HFFc6 (cell line): ENCODE data around the gene F13A1. TPM values are rescaled to one million over a fixed set of nuclear protein-coding genes. Genes with fewer than 3 reads are reported as not detected.

Experiments used
- DNase-seq: peaks from one replicate; pipeline ENCODE4 v3.0.0-alpha.2; 2018
- H3K27ac Mint-ChIP-seq: 2 replicates; pipeline ENCODE4 v1.8.0; 2020; ENCODE audit warnings: mild to moderate bottlenecking, mixed read lengths
- H3K27me3 Mint-ChIP-seq: 2 replicates; pipeline ENCODE4 v1.8.0; 2021; ENCODE audit warnings: mild to moderate bottlenecking, moderate library complexity, mixed read lengths; ENCODE audit not compliant: insufficient read depth
- H3K36me3 Mint-ChIP-seq: 2 replicates; pipeline ENCODE4 v1.8.0; 2021; ENCODE audit warnings: low read depth, mixed read lengths
- H3K4me1 Mint-ChIP-seq: 2 replicates; pipeline ENCODE4 v1.8.0; 2020; ENCODE audit warnings: low read depth, mixed read lengths
- H3K4me3 Mint-ChIP-seq: 2 replicates; pipeline ENCODE4 v1.8.0; 2020; ENCODE audit warnings: mild to moderate bottlenecking, moderate library complexity, mixed read lengths
- H3K9me3 Mint-ChIP-seq: 2 replicates; pipeline ENCODE4 v1.8.0; 2020; ENCODE audit warnings: mild to moderate bottlenecking, mixed read lengths
- CTCF ChIP-seq: fragments of 200-600 bp; sonication (generic); IDR thresholded peaks from 2 replicates; pipeline ENCODE4 v1.5.0; 2021; ENCODE audit warnings: antibody characterized with exemption, mild to moderate bottlenecking
- total RNA-seq, 6 experiments: library from RNA; stranded (reverse); fragmentation: NEBNext Ultra II Directional; extraction: Animal tissue kit (Norgen Biotek cat#: 25700); gene quantifications; 2 replicates in 1 of 6; 3 replicates in 5 of 6; pipeline ENCODE4 v1.2.3, GENCODE V29; 2021

The F13A1 gene
- total RNA-seq, 6 experiments from 2014 or later: 0.06 TPM; not detected in 5

- Mint-ChIP-seq H3K9me3 (peaks cover 33% of the 10 kb centered on the region), H3K4me1 (no peaks in the 10 kb centered on the region), H3K27ac (no peak overlapping the region), H3K36me3 (no peaks in the 10 kb centered on the region; the same call in 1 of the 2 replicates), H3K27me3 (no peaks in the 10 kb centered on the region), H3K4me3 (no peak overlapping the region)
- TF ChIP-seq CTCF: no peak
- no peak for DNase-seq
Measured at GRCh38 chr6:6179858-6180623, 140.4 kb downstream of the F13A1 start.

GRCh38 chr6:6178795-6179194 is 141.7 kb downstream of the F13A1 start:
- Mint-ChIP-seq H3K27me3 (no peaks in the 10 kb centered on the region), H3K27ac (no peak overlapping the region), H3K4me1 (no peaks in the 10 kb centered on the region), H3K36me3 (no peaks in the 10 kb centered on the region; the same call in 1 of the 2 replicates), H3K4me3 (no peak overlapping the region), H3K9me3 (peaks cover 24% of the 10 kb centered on the region)
- DNase-seq: no peak
- TF ChIP-seq CTCF: no peak

- Mint-ChIP-seq H3K4me1 (no peaks in the 10 kb centered on the region), H3K27ac (no peak overlapping the region), H3K27me3 (no peaks in the 10 kb centered on the region), H3K4me3 (no peak overlapping the region), H3K9me3 (peaks cover 33% of the 10 kb centered on the region), H3K36me3 (no peaks in the 10 kb centered on the region)
- DNase-seq: no peak
- no peak for TF ChIP-seq CTCF
Measured at GRCh38 chr6:6177754-6178153, 142.7 kb downstream of the F13A1 start.

GRCh38 chr6:6176586-6177228 is 143.8 kb downstream of the F13A1 start:
- Mint-ChIP-seq H3K4me1 (no peaks in the 10 kb centered on the region), H3K36me3 (no peaks in the 10 kb centered on the region)

GRCh38 chr6:6176127-6176526 is 144.3 kb downstream of the F13A1 start:
- H3K4me1 Mint-ChIP-seq: no peaks in the 10 kb centered on the region
- H3K36me3 Mint-ChIP-seq: no peaks in the 10 kb centered on the region
- TF ChIP-seq CTCF: no peak
- H3K9me3 Mint-ChIP-seq: peaks cover 41% of the 10 kb centered on the region
- no peak overlapping the region for H3K27ac Mint-ChIP-seq
- DNase-seq: no peak
- H3K27me3 Mint-ChIP-seq: no peaks in the 10 kb centered on the region; the same call in 1 of the 2 replicates
- H3K4me3 Mint-ChIP-seq: no peak overlapping the region

More at GRCh38 chr6:6176586-6177228, 143.8 kb downstream of the F13A1 start:
- no peak overlapping the region for H3K27ac Mint-ChIP-seq
- H3K9me3 Mint-ChIP-seq: peaks cover 35% of the 10 kb centered on the region
- no peaks in the 10 kb centered on the region for H3K27me3 Mint-ChIP-seq
- no peak for TF ChIP-seq CTCF
- H3K4me3 Mint-ChIP-seq: no peak overlapping the region
- no peak for DNase-seq
